MM.1S (cell line): Measurements from ENCODE around the gene LBHD2.

Experiments
- CTCF ChIP-seq: fragments of 300-600 bp; sonication (generic); IDR thresholded peaks from 2 replicates; pipeline ENCODE4 v1.5.1; 2016; ENCODE audit warnings: antibody characterized with exemption, low read length, mixed read lengths
- EZH2phosphoT487 ChIP-seq: fragments of 300-600 bp; sonication (generic); IDR thresholded peaks from 2 replicates; pipeline ENCODE4 v1.6.1; 2018; ENCODE audit warnings: antibody characterized with exemption, low read length

GRCh38 chr14:103130017-103130764 lies 46.2 kb downstream of the LBHD2 start:
- TF ChIP-seq EZH2phosphoT487 = no peak
- TF ChIP-seq CTCF = no peak
